Stimulated activated CD8-positive, alpha-beta memory T cell treated with anti-CD3 and anti-CD28 coated beads, Interleukin-12 subunit alpha, Interleukin-12 subunit beta, amount 100 ng/mL, for 1 hour (primary cell): Measurements from ENCODE around the gene ZNF282.

ENCODE experiments used
- DNase-seq: peaks from one replicate; pipeline ENCODE4 v3.0.0-alpha.2; 2020; ENCODE audit warnings: low read depth

The ZNF282 gene

DNA sequence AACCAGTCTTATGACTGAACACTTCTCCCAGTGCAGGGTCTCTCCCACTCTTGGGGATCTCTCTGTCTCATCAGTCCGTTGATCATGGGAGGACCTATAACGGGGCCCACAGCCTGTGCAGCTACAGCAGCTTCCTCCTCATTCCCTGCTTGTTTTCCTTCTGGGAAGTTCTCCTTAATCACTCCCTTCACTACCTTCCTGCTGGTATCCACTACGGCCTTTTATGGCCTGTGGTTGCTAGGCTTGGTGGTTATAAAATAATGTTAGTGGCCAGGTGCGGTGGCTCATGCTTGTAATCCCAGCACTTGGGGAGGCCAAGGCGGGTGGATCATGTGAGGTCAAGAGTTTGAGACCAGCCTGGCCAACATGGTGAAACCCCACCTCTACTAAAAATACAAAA is 3.5 kb upstream of the ZNF282 start:
- DNase-seq: no peak

- DNase-seq: no peak
Measured at GRCh38 chr7:149194799-149195179, 557 bp upstream of the ZNF282 start.

GRCh38 chr7:149196151-149196704 is 882 bp downstream of the ZNF282 start:
- no peak for DNase-seq

- DNase-seq: no peak
Measured at GRCh38 chr7:149196705-149197171, 1.4 kb downstream of the ZNF282 start.

DNA sequence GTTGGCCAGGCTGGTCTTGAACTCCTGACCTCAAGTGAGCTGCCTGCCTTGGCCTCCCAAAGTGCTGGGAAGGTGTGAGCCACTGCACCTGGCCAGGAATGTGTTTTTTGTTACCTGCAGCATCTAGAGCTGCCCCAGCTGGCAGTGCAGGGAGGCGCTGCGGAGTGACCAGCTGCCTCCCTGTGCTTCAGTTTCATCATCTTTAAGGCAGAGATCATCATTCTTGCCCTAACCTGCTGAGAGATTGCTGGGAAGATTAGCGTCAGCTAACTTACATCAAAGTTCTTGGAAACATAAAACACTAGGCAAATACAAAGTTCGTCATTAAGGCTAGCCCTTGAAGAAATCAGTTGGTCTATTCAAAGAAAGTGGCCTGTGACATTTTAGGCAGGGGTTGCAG is 2.3 kb downstream of the ZNF282 start:
- DNase-seq: no peak

DNA sequence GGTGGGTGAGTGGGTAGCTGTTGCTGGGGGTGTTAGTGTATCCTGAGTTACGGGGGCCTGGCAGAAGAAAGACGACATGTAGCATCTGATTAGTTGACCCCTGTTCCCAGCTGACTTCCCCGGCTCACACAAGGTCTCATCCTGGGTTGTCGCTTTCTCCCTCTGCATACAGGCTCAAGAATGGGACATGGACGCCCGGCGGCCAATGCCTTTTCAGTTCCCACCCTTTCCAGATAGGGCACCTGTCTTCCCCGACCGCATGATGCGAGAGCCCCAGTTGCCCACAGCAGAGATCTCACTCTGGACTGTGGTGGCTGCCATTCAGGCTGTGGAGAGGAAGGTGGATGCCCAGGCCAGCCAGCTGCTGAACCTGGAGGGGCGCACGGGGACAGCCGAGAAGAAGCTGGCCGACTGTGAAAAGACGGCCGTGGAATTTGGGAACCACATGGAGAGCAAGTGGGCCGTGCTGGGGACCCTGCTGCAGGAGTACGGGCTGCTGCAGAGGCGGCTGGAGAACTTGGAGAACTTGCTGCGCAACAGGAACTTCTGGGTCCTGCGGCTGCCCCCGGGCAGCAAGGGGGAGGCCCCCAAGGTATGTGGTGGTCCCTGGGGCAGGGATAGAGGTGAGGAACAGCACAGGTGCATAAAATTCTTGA is 2.9 kb downstream of the ZNF282 start:
- no peak for DNase-seq

DNA sequence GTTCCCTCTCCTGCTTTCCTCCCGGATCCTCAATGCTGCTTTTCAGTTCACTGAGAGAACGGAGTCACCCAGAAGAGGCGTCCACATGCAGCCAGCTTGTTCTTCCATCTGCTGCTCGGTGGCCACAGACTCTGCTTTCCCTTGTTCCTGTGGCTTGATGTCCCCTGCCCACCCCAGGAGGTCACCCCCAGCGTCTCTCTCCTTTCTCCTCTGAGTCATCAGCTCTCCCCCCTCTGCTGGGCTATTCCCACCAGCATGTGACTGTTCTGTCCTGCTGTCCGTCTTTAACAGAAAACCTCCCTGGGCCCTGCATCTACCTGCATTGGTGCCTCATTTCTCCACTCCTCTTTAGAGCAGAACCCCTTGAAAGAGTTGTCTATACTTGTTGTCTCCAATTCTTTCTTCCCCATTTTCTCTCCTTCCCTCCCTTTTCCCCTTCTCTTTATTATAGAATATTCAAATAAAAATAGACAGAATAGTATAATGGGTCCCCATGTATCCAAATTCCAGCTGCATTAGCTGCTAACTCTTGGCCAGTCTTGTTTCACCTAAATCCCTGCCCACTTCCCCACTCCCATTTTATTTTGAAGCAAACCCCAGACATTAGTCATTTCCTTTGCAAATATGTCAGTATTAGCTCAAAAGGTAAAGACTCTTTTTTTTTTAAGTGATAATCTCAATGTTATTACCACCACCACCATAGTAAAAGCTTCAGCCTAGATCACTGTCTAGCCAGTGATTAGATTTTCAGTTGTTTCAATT is 4.1 kb downstream of the ZNF282 start:
- DNase-seq: no peak

- no peak for DNase-seq
Measured at GRCh38 chr7:149202831-149203231, 7.5 kb downstream of the ZNF282 start.

GRCh38 chr7:149205690-149206381 is 10.5 kb downstream of the ZNF282 start:
- no peak for DNase-seq

DNA sequence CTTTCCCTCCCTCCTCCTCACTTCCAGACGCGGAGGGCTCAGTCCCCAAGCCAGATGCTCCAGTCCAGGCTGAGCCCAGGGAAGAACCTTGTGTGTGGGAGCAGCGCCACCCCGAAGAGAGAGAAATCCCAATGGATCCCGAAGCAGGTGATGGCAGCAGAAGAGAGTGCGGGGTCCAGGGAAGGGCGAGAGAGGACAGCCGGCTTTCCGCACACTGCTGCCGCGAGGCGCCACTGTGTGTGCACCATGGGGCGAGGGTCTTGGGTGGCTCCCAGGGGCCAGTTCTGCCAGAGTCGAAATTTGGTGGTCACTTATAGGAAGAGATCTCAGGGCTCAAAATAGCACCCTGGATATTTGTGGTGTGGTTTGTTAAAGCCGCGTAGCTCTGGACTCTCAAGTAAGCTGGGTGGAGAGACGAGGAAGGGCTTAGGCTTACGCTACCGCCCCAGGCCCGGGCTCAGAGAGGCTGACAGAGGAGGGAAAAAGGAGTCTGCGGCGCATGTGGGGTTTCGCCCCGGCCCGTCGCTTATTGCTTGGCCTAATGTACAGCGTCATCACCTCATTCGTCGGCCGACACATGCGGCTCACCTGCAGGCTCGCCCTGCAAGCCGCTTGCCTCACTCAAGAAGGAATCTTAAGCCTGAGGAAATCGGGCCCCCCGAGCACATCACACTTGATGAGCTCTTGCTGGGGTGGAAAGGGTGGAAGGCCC is 12.1 kb downstream of the ZNF282 start:
- no peak for DNase-seq

- DNase-seq: peak; percentile 40
Measured at GRCh38 chr7:149209518-149210269, 14.3 kb downstream of the ZNF282 start.

DNA sequence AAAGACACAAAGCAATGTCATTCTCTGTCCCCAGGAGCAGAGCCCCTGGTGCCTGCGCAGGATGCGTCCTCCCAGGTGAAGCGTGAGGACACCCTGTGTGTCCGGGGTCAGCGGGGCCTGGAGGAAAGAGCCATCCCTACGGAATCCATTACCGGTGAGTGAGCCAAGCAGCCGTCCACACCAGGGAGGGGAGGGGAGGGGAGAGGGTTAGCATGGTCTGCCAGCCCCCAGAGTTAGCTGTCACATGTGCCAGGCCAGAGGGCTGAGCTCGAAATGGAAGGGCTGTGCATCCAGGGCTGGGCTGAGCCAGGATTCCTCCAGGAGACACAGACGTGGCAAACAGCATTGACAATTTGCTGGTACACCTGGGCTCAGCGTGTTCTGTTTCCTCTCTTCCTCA is 15.2 kb downstream of the ZNF282 start:
- DNase-seq: no peak

GRCh38 chr7:149214020-149214720 is 18.8 kb downstream of the ZNF282 start:
- DNase-seq: no peak

DNA sequence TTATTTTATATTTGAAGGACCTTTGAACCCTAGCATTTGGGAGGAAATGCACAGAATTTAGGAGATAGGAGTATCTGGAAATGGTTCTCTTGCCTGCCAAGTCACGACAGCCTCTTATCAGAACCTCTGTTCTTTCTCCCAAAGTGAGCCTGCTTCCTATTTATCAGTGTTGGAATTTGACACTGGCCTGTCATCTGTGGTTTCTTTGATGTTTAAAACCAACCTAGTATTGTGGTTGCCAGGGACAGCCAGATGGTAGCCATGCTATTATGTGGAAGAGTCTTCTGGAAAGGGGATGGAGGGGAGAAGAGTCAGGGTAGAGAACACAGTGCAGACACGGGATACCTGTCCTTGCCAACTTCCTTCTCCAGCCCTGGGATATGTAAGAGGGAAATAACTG is 21.1 kb downstream of the ZNF282 start:
- DNase-seq: no peak

DNA sequence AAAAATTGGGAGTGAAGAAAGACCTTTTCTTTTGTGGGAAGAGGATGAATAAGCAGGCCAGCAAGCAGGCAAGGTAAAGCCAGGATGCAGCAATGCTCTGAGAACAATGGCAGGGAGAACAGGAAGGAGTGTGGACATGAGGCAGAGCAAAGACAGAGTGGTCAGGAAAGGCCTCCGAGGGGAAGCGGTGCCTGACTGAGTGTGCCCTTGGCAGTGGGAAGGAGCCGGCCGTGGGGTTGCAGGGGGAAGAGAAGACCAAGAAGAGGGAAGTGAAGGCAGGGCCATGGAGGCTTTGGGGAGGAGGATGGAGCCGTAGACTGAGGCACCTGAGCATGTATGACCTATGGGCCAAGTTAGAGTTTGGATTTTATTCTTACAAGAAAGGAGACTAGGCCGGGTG is 22.2 kb downstream of the ZNF282 start:
- no peak for DNase-seq

- no peak for DNase-seq
Measured at GRCh38 chr7:149218469-149219420, 23.4 kb downstream of the ZNF282 start.

DNA sequence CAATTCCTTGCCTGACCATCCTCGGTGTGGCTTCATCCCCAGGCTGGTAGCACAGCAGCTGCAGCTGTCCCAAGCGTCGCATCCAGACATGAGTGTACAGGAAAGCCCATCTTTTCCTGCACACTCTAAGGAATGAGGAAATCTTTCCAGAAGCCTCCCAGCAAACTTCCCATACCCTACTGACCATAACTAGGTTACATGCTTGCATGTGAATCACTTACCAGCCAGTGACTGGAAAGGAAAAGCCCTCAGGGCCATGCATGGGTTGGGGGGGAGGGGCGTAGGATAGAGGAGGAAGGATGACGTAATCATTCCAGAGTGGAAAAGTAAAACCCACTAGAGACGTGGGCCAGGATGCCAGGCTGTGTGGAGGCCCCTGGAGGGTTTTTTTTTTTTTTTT is 25.2 kb downstream of the ZNF282 start:
- DNase-seq: no peak

- no peak for DNase-seq
Measured at GRCh38 chr7:149223176-149223575, 27.8 kb downstream of the ZNF282 start.

DNA sequence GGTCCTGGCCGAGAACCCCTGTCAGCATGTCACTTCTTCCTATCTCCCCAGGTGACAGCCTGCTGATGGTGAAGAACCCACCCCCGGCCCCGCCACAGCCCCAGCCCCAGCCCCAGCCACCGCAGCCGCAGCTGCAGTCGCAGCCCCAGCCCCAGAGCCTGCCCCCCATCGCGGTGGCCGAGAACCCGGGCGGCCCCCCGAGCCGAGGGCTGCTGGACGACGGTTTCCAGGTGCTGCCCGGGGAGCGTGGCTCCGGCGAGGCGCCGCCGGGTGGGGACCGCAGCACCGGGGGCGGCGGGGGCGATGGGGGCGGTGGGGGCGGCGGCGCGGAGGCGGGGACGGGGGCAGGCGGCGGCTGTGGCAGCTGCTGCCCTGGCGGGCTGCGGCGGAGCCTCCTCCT is 28.4 kb downstream of the ZNF282 start:
- DNase-seq: no peak

- no peak for DNase-seq
Measured at GRCh38 chr7:149224352-149224751, 29.0 kb downstream of the ZNF282 start.
